NCI-H524 (cell line): ENCODE measurements around the gene SIRPB1.
"Not testable (repeated sequence)": the region's sequence is repeated elsewhere in the genome, so short reads cannot be mapped to it uniquely, and the experiment has no call there.

ENCODE experiments used
- DNase-seq, 2 experiments: peaks; one replicate each; lab custom pipeline; 2025; lab: John Stamatoyannopoulos, UW

The SIRPB1 gene

GRCh38 chr20:1636621-1637020 lies 16.8 kb upstream of the SIRPB1 start:
- no peak for DNase-seq

- DNase-seq, result no peak
Observed at GRCh38 chr20:1635291-1635979, 15.6 kb upstream of the SIRPB1 start.

- DNase-seq, result no peak
Observed at GRCh38 chr20:1633535-1633934, 13.7 kb upstream of the SIRPB1 start.

GRCh38 chr20:1632178-1632577 lies 12.4 kb upstream of the SIRPB1 start:
- DNase-seq, result no peak

GRCh38 chr20:1631309-1632151 lies 11.7 kb upstream of the SIRPB1 start:
- DNase-seq, result no peak

GRCh38 chr20:1630186-1630585 lies 10.4 kb upstream of the SIRPB1 start:
- no peak for DNase-seq

GRCh38 chr20:1629321-1629720 lies 9.5 kb upstream of the SIRPB1 start:
- DNase-seq, result no peak

- DNase-seq, result no peak
Observed at GRCh38 chr20:1628621-1629020, 8.8 kb upstream of the SIRPB1 start.

- DNase-seq, result no peak
Observed at GRCh38 chr20:1627200-1627550, 7.4 kb upstream of the SIRPB1 start.

- no peak for DNase-seq
Observed at GRCh38 chr20:1626528-1627199, 6.9 kb upstream of the SIRPB1 start.

- no peak for DNase-seq
Observed at GRCh38 chr20:1625083-1625690, 5.4 kb upstream of the SIRPB1 start.

GRCh38 chr20:1623501-1624205 lies 3.8 kb upstream of the SIRPB1 start:
- DNase-seq, result no peak

GRCh38 chr20:1622450-1622849 lies 2.6 kb upstream of the SIRPB1 start:
- DNase-seq, result no peak

GRCh38 chr20:1621316-1621715 lies 1.5 kb upstream of the SIRPB1 start:
- no peak for DNase-seq

GRCh38 chr20:1618954-1619540 lies 762 bp downstream of the SIRPB1 start:
- no peak for DNase-seq

- no peak for DNase-seq
Observed at GRCh38 chr20:1618479-1618878, 1.3 kb downstream of the SIRPB1 start.

GRCh38 chr20:1616858-1617434 lies 2.9 kb downstream of the SIRPB1 start:
- no peak for DNase-seq

- not testable (repeated sequence) for DNase-seq
Observed at GRCh38 chr20:1610404-1610803, 9.4 kb downstream of the SIRPB1 start.

- not testable (repeated sequence) for DNase-seq
Observed at GRCh38 chr20:1608678-1609347, 11.0 kb downstream of the SIRPB1 start.

GRCh38 chr20:1600736-1601135 lies 19.1 kb downstream of the SIRPB1 start:
- no peak for DNase-seq

GRCh38 chr20:1595333-1595732 lies 24.5 kb downstream of the SIRPB1 start:
- no peak for DNase-seq
